HepG2 (cell line): Measurements from ENCODE around the gene TLCD1. TPM values are rescaled to one million over a fixed set of nuclear protein-coding genes. Genes with fewer than 3 reads are reported as not detected.
A peak's percentile ranks its signal among the peaks of the same experiment; 100 is the strongest.

ENCODE experiments used
- CAMTA2 ChIP-seq: sonication (generic); formaldehyde crosslinking; IDR thresholded peaks from 2 replicates; pipeline ENCODE4 v1.4.0; 2020; ENCODE audit warnings: mild to moderate bottlenecking, missing genetic modification reagents, borderline replicate concordance
- CREM ChIP-seq, 2 experiments: sonication (generic) in 1 of 2; formaldehyde crosslinking in 1 of 2; IDR thresholded peaks; 2 replicates each; pipeline versions ENCODE4 v1.4.0 to v1.6.1; 2016 to 2020; ENCODE audit warnings: antibody characterized with exemption in 1 of 2, mild to moderate bottlenecking in 1 of 2, missing genetic modification reagents in 1 of 2
- DMAP1 ChIP-seq: IDR thresholded peaks from 2 replicates; pipeline ENCODE4 v1.6.1; 2016
- GABPA ChIP-seq, 2 experiments: IDR thresholded peaks; 2 replicates each; pipeline ENCODE4 v1.6.1; 2011 to 2016; ENCODE audit warnings: low read depth in 2 of 2, low read length in 1 of 2, missing biosample characterization in 1 of 2, missing genetic modification characterization in 1 of 2
- GATAD2A ChIP-seq: IDR thresholded peaks from 2 replicates; pipeline ENCODE4 v1.6.1; 2016
- HOXA9 ChIP-seq: sonication (generic); formaldehyde crosslinking; IDR thresholded peaks from 2 replicates; pipeline ENCODE4 v1.8.1; 2022; ENCODE audit warnings: missing genetic modification reagents, mild to moderate bottlenecking, moderate library complexity, borderline replicate concordance
- IRX3 ChIP-seq: sonication (generic); formaldehyde crosslinking; IDR thresholded peaks from 2 replicates; pipeline ENCODE4 v1.8.1; 2023; ENCODE audit warnings: mild to moderate bottlenecking, low read depth, missing genetic modification reagents, borderline replicate concordance
- KLF12 ChIP-seq: sonication (generic); formaldehyde crosslinking; IDR thresholded peaks from 2 replicates; pipeline ENCODE4 v1.4.0; 2020; ENCODE audit warnings: missing genetic modification reagents, borderline replicate concordance
- NFKBIZ ChIP-seq: IDR thresholded peaks from 2 replicates; pipeline ENCODE4 v1.6.1; 2018; ENCODE audit warnings: missing genetic modification reagents, missing compliant biosample characterization
- NFRKB ChIP-seq: fragments of 450-650 bp; IDR thresholded peaks from 2 replicates; pipeline ENCODE4 v1.6.1; 2017
- POGZ ChIP-seq: sonication (generic); formaldehyde crosslinking; IDR thresholded peaks from 2 replicates; pipeline ENCODE4 v1.4.0; 2020; ENCODE audit warnings: mild to moderate bottlenecking, missing genetic modification reagents
- RORA ChIP-seq: sonication (generic); formaldehyde crosslinking; IDR thresholded peaks from 2 replicates; pipeline ENCODE4 v1.5.0; 2020; ENCODE audit warnings: mild to moderate bottlenecking, missing genetic modification reagents, moderate library complexity
- SMC3 ChIP-seq: IDR thresholded peaks from 2 replicates; pipeline ENCODE4 v1.6.1; 2011; ENCODE audit warnings: low read length, improper control_type of control experiment
- SNAI1 ChIP-seq: sonication (generic); formaldehyde crosslinking; IDR thresholded peaks from 2 replicates; pipeline ENCODE4 v1.5.0; 2020; ENCODE audit warnings: mild to moderate bottlenecking, missing genetic modification reagents, borderline replicate concordance
- ZBTB21 ChIP-seq: sonication (generic); formaldehyde crosslinking; IDR thresholded peaks from 2 replicates; pipeline ENCODE4 v1.4.0; 2020; ENCODE audit warnings: missing genetic modification reagents
- ZMAT3 ChIP-seq: sonication (generic); formaldehyde crosslinking; conservative IDR thresholded peaks from 2 replicates; pipeline ENCODE4 v1.7.0; 2021; ENCODE audit warnings: missing genetic modification reagents
- ZNF20 ChIP-seq: sonication (generic); formaldehyde crosslinking; IDR thresholded peaks from 2 replicates; pipeline ENCODE4 v1.4.0; 2020; ENCODE audit warnings: mild to moderate bottlenecking, moderate library complexity, missing genetic modification reagents
- ZNF24 ChIP-seq: fragments of 450-650 bp; IDR thresholded peaks from 2 replicates; pipeline ENCODE4 v1.6.1; 2017; ENCODE audit warnings: antibody characterized with exemption, mild to moderate bottlenecking
- ZNF264 ChIP-seq: sonication (generic); formaldehyde crosslinking; IDR thresholded peaks from 2 replicates; pipeline ENCODE4 v1.4.0; 2020; ENCODE audit warnings: missing genetic modification reagents
- ZNF557 ChIP-seq: sonication (generic); formaldehyde crosslinking; IDR thresholded peaks from 2 replicates; pipeline ENCODE4 v1.4.0; 2020; ENCODE audit warnings: missing genetic modification reagents
- ZNF720 ChIP-seq: sonication (generic); formaldehyde crosslinking; IDR thresholded peaks from 2 replicates; pipeline ENCODE4 v1.4.0; 2020; ENCODE audit warnings: missing genetic modification reagents
- ZSCAN22 ChIP-seq: sonication (generic); formaldehyde crosslinking; IDR thresholded peaks from 2 replicates; pipeline ENCODE4 v1.4.0; 2020; ENCODE audit warnings: mild to moderate bottlenecking, missing genetic modification reagents
- polyA plus RNA-seq, 8 experiments: library from polyadenylated mRNA; depleted of rRNA in 3 of 8; stranded (reverse) in 7 of 8; unstranded in 1 of 8; fragments of >200 nt; fragmentation: Illumina TruSeq in 4 of 8; extraction: Trizol in 4 of 8; gene quantifications; 2 replicates each; pipeline versions ENCODE4 v1.2.1 to v1.2.3, GENCODE V29; 2011 to 2016; ENCODE audit warnings: low read depth in 4 of 8, missing spikeins in 1 of 8, mixed read lengths in 1 of 8; ENCODE audit not compliant: insufficient read depth in 1 of 8
- total RNA-seq, 5 experiments: library from RNA; depleted of rRNA; stranded (reverse); fragments of >200 nt; fragmentation: Illumina TruSeq; extraction: Trizol; gene quantifications; 2 replicates each; pipeline ENCODE4 v1.2.3, GENCODE V29; 2016; ENCODE audit warnings: low read depth in 1 of 5
- TF ChIP-seq, protein P1 (sequence below): sonication (generic); formaldehyde crosslinking; conservative IDR thresholded peaks from 2 replicates; pipeline ENCODE4 v1.4.0; 2020; ENCODE audit warnings: missing genetic modification reagents
- TF ChIP-seq, protein P2 (sequence below): sonication (generic); formaldehyde crosslinking; IDR thresholded peaks from 2 replicates; pipeline ENCODE4 v1.5.0; 2020; ENCODE audit warnings: missing genetic modification reagents
- TF ChIP-seq, protein P3 (sequence below): sonication (generic); formaldehyde crosslinking; IDR thresholded peaks from 2 replicates; pipeline ENCODE4 v1.8.0; 2022; ENCODE audit warnings: mild to moderate bottlenecking, missing genetic modification reagents, borderline replicate concordance

TLCD1 gene
- total and polyA plus RNA-seq, 2 of the 13 experiments (the other 11 are each of a cell fraction or from before 2014, with no cell fraction given): 14.9 to 19.6 TPM

DNA sequence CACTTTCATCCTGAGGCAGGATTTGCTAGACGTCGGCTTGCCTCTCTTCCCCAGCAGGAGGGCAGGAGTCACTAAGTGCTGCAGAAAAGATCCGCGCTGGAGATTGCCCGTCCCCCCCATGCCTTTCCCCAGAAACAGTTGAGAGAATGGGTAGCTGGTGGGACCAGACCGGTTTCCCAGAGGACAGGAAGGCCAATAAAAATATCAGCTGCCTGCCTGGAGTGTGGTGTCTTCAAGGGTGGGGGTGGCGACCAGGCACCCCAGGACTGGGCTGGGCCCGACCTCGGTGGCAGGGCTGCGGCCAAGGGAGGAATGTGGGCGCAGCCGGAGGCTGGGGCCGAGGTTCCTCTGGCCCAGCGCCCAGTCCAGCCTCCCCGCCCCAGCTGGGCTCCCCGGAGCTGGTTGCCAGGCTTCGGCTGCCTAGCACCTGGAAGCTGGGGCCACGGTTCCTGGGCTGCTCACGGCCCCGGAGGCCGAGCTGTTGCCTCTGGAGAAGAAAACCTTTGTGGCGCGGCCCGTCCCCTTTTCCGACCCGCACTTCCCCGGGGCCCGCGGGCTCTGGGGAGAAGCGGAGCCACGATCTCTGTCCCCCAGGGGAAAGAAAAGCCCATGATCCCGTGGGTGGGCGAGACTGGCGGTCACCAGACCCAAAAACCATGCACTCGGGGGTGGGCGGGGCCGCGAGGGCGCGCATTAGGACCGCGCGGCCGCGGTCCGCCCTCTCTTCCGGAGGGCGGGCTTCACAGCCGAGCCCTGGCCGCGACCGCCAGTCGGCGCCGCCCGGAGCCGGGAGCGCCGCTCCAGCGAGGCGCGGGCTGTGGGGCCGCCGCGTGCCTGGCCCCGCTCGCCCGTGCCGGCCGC, 17.4 kb upstream of the TLCD1 start, which contains the start of gene TRAF4 (continued):
- TF ChIP-seq, protein P1, sequence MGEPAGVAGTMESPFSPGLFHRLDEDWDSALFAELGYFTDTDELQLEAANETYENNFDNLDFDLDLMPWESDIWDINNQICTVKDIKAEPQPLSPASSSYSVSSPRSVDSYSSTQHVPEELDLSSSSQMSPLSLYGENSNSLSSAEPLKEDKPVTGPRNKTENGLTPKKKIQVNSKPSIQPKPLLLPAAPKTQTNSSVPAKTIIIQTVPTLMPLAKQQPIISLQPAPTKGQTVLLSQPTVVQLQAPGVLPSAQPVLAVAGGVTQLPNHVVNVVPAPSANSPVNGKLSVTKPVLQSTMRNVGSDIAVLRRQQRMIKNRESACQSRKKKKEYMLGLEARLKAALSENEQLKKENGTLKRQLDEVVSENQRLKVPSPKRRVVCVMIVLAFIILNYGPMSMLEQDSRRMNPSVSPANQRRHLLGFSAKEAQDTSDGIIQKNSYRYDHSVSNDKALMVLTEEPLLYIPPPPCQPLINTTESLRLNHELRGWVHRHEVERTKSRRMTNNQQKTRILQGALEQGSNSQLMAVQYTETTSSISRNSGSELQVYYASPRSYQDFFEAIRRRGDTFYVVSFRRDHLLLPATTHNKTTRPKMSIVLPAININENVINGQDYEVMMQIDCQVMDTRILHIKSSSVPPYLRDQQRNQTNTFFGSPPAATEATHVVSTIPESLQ (CRISPR knock-in tag): no peak
- TF ChIP-seq GABPA (IDR thresholded peaks at IDR 0.05; ENCODE audit: low read depth, low read length) (peak; percentile 27; the same call in 1 of the 2 replicates), GABPA (CRISPR knock-in tag; IDR thresholded peaks at IDR 0.05; ENCODE audit: low read depth) (no peak), KLF12 (CRISPR knock-in tag) (peak; percentile 88), ZBTB21 (CRISPR knock-in tag) (no peak), SNAI1 (CRISPR knock-in tag) (no peak; the same call in 1 of the 2 replicates), DMAP1 (CRISPR knock-in tag) (no peak), GATAD2A (no peak), RORA (CRISPR knock-in tag) (no peak), CAMTA2 (CRISPR knock-in tag) (no peak), POGZ (CRISPR knock-in tag) (no peak), ZNF24 (no peak), ZNF264 (CRISPR knock-in tag) (no peak), ZSCAN22 (CRISPR knock-in tag) (no peak), NFKBIZ (CRISPR knock-in tag) (no peak), ZNF720 (CRISPR knock-in tag) (no peak), ZNF20 (CRISPR knock-in tag) (no peak), CREM (IDR thresholded peaks at IDR 0.05) (no peak), CREM (CRISPR knock-in tag; IDR thresholded peaks at IDR 0.05) (no peak), ZMAT3 (no peak), SMC3 (no peak), ZNF557 (CRISPR knock-in tag) (no peak), HOXA9 (no peak), IRX3 (CRISPR knock-in tag) (0 out of 2 replicates have a peak, but pooled peaks have one; percentile 14), NFRKB (no peak)
- TF ChIP-seq, protein P2, sequence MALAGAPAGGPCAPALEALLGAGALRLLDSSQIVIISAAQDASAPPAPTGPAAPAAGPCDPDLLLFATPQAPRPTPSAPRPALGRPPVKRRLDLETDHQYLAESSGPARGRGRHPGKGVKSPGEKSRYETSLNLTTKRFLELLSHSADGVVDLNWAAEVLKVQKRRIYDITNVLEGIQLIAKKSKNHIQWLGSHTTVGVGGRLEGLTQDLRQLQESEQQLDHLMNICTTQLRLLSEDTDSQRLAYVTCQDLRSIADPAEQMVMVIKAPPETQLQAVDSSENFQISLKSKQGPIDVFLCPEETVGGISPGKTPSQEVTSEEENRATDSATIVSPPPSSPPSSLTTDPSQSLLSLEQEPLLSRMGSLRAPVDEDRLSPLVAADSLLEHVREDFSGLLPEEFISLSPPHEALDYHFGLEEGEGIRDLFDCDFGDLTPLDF (CRISPR knock-in tag): peak; percentile 57; the same call in 1 of the 2 replicates
- TF ChIP-seq, protein P3, sequence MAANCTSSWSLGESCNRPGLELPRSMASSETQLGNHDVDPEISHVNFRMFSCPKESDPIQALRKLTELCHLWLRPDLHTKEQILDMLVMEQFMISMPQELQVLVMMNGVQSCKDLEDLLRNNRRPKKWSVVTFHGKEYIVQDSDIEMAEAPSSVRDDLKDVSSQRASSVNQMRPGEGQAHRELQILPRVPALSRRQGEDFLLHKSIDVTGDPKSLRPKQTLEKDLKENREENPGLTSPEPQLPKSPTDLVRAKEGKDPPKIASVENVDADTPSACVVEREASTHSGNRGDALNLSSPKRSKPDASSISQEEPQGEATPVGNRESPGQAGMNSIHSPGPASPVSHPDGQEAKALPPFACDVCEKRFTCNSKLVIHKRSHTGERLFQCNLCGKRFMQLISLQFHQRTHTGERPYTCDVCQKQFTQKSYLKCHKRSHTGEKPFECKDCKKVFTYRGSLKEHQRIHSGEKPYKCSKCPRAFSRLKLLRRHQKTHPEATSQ (CRISPR knock-in tag): no peak
